Loucy (cell line): ENCODE results near the gene C4A.
"Not testable (repeated sequence)": the region's sequence is repeated elsewhere in the genome, so short reads cannot be mapped to it uniquely, and the experiment has no call there.

Experiments used
- CTCF ChIP-seq: fragments of 200-600 bp; sonication (generic); conservative IDR thresholded peaks from 2 replicates; pipeline ENCODE4 v1.5.1; 2014; ENCODE audit warnings: mild to moderate bottlenecking, antibody characterized with exemption, low read length
- EZH2phosphoT487 ChIP-seq: fragments of 200-600 bp; IDR thresholded peaks from 2 replicates; pipeline ENCODE4 v1.6.1; 2018; ENCODE audit warnings: antibody characterized with exemption, mild to moderate bottlenecking, moderate library complexity, borderline replicate concordance

- not testable (repeated sequence) for TF ChIP-seq EZH2phosphoT487, CTCF
Observed at GRCh38 chr6:32002546-32003268, 20.9 kb downstream of the C4A start.
